LHCN-M2 (cell line): ENCODE results near the gene ANKRD17. TPM values are rescaled to one million over a fixed set of nuclear protein-coding genes. Genes with fewer than 3 reads are reported as not detected.
A peak's percentile ranks its signal among the peaks of the same experiment; 100 is the strongest.

Experiments
- DNase-seq: peaks from one replicate; pipeline ENCODE4 v3.0.0-alpha.2; 2012; ENCODE audit warnings: low read depth
- total RNA-seq: library from RNA; depleted of rRNA; stranded (reverse); fragments of >200 nt; gene quantifications from 2 replicates; pipeline ENCODE4 v1.2.3, GENCODE V29; 2014

ANKRD17 gene
- total RNA-seq, 1 experiment from 2014 or later = 45.5 TPM

GRCh38 chr4:73131281-73131680 lies 127.3 kb downstream of the ANKRD17 start:
- no peak for DNase-seq

GRCh38 chr4:73129319-73129718 lies 129.3 kb downstream of the ANKRD17 start:
- no peak for DNase-seq

- DNase-seq = no peak
Observed at GRCh38 chr4:73127839-73128453, 130.7 kb downstream of the ANKRD17 start.

GRCh38 chr4:73109493-73109892 lies 149.1 kb downstream of the ANKRD17 start:
- DNase-seq = no peak

- DNase-seq = no peak
Observed at GRCh38 chr4:73104695-73105094, 153.9 kb downstream of the ANKRD17 start.

- DNase-seq = peak; percentile 55
Observed at GRCh38 chr4:73103799-73104503, 154.6 kb downstream of the ANKRD17 start.

GRCh38 chr4:73099143-73099542 lies 159.5 kb downstream of the ANKRD17 start:
- no peak for DNase-seq

GRCh38 chr4:73098713-73099112 lies 159.9 kb downstream of the ANKRD17 start:
- DNase-seq = no peak

- no peak for DNase-seq
Observed at GRCh38 chr4:73098016-73098415, 160.6 kb downstream of the ANKRD17 start.

- no peak for DNase-seq
Observed at GRCh38 chr4:73092868-73093267, 165.7 kb downstream of the ANKRD17 start.

- DNase-seq = no peak
Observed at GRCh38 chr4:73090738-73091137, 167.9 kb downstream of the ANKRD17 start.

- DNase-seq = no peak
Observed at GRCh38 chr4:73087871-73088270, 170.7 kb downstream of the ANKRD17 start.

- DNase-seq = no peak
Observed at GRCh38 chr4:73086095-73086868, 172.3 kb downstream of the ANKRD17 start.

GRCh38 chr4:73080789-73081188 lies 177.8 kb downstream of the ANKRD17 start:
- DNase-seq = no peak

GRCh38 chr4:73075832-73076231 lies 182.8 kb downstream of the ANKRD17 start:
- no peak for DNase-seq

GRCh38 chr4:73070074-73070390 lies 188.6 kb downstream of the ANKRD17 start:
- no peak for DNase-seq

- peak; percentile 98 for DNase-seq
Observed at GRCh38 chr4:73069338-73070073, 189.1 kb downstream of the ANKRD17 start, which contains the start of gene COX18. COX18 (minus strand) TSS chr4:73069716; CDS start chr4:73069649, 67 bp downstream.

- peak; percentile 38 for DNase-seq
Observed at GRCh38 chr4:73068491-73069337, 189.9 kb downstream of the ANKRD17 start.

- DNase-seq = no peak
Observed at GRCh38 chr4:73067971-73068394, 190.6 kb downstream of the ANKRD17 start.

GRCh38 chr4:73066928-73067327 lies 191.7 kb downstream of the ANKRD17 start:
- no peak for DNase-seq

- no peak for DNase-seq
Observed at GRCh38 chr4:73066445-73066844, 192.2 kb downstream of the ANKRD17 start.
